Adrenal gland (tissue), 5 donors: Measurements from ENCODE around the gene SNED1.

Experiments used
- CTCF ChIP-seq, 6 experiments: fragments of 450-650 bp in 4 of 6; fragments of 200-600 bp in 2 of 6; sonication (generic) in 1 of 6; IDR thresholded peaks; 1 replicate in 5 of 6; 2 replicates in 1 of 6; pipeline versions ENCODE4 v1.5.1 to v1.8.0; 2016 to 2021; ENCODE audit warnings: antibody characterized with exemption in 6 of 6, mild to moderate bottlenecking in 2 of 6, moderate library complexity in 1 of 6
- POLR2A ChIP-seq, 2 donors: fragments of 450-650 bp; IDR thresholded peaks; one replicate each; pipeline ENCODE4 v1.6.1; 2017; ENCODE audit warnings: antibody characterized with exemption in 2 of 2, mild to moderate bottlenecking in 2 of 2, moderate library complexity in 1 of 2
- donor health status: DM: no; HTN: no; CAD: no.

- TF ChIP-seq CTCF (IDR thresholded peaks at IDR 0.05) (no peak), POLR2A (IDR thresholded peaks at IDR 0.05) (no peak)
Measured at GRCh38 chr2:241035142-241035817, 36.9 kb downstream of the SNED1 start.
